Fibroblast of villous mesenchyme (primary cell): Measurements from ENCODE around the gene TREX2. TPM values are rescaled to one million over a fixed set of nuclear protein-coding genes. Genes with fewer than 3 reads are reported as not detected.

Experiments used
- DNase-seq: peaks from one replicate; pipeline ENCODE4 v3.0.0-alpha.2; 2010; ENCODE audit warnings: low read depth
- H3K4me3 ChIP-seq: 2 replicates; pipeline ENCODE4 v1.5.1; 2011; ENCODE audit warnings: low read depth, mild to moderate bottlenecking, low read length
- total RNA-seq: library from RNA; depleted of rRNA; stranded (reverse); fragments of >200 nt; gene quantifications from 2 replicates; pipeline ENCODE4 v1.2.3, GENCODE V29; 2012
- TF ChIP-seq, protein P1 (sequence below): IDR thresholded peaks from 2 replicates; pipeline ENCODE4 v1.5.1; 2012; ENCODE audit warnings: low read depth, mild to moderate bottlenecking, low read length; ENCODE audit not compliant: insufficient read depth

The TREX2 gene
- total RNA-seq, 1 donor: 3.0 TPM

DNA sequence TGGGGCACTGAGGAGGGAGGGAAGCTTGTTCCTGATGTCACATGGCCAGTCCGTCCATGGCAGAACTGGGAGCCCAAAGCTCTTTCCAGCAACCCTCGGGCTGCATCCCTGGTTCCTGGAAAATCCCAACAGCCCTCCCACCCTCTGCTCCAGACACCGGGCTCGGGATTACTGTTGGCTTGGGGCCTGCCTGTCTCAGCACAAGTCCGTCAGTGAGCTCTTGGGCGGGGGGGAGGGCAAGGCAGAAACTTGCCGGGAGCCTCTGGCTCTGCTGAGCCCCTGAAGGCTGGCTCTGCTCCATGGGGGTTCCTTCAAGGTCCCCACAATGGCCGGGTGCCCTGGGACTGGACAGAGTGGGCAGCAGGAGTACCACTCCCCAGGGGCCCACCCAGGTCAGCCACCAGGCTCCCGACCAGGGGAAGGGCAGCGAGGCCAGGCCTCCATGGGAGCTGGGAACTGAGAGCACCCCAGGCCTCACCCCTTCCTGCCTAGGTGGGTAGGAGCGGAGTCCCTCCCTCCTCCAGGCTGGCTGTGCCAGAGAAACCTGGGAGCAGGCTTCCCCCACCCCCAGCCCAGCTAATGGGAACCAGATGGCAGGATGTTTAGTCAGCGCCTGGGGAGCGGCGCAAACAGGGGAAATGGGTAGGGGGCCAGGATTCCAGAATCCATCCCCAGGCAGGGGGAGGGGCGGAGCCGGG is 31.0 kb upstream of the TREX2 start:
- peak; percentile 54 for DNase-seq

DNA sequence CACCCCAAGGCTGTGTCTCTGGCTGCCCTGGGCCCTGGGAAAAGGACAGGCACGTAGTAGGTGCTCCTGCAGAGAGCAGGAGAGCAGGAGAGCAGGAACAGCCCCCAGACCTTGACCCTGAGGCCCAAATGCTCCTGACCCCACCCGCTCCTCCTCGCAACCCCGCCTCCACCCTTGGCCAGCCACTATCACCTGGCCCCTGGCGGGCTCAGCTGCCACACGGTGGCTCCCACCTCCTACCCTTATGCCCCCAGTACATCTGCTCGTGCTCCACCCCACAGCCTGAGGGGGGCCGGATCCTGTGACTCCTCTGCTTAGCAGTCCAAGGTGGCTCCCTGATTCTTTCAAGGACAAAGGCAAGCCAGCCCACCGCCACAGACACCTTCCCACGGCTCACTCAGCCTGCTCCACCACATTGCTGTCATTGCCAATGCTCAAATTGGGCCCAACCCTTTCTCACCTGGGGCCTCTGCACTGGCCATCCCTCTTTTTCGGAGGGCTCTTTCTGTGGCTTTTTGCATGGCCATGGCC is 30.0 kb upstream of the TREX2 start:
- H3K4me3 ChIP-seq: no peak overlapping the region
- DNase-seq: no peak
- TF ChIP-seq, protein P1, sequence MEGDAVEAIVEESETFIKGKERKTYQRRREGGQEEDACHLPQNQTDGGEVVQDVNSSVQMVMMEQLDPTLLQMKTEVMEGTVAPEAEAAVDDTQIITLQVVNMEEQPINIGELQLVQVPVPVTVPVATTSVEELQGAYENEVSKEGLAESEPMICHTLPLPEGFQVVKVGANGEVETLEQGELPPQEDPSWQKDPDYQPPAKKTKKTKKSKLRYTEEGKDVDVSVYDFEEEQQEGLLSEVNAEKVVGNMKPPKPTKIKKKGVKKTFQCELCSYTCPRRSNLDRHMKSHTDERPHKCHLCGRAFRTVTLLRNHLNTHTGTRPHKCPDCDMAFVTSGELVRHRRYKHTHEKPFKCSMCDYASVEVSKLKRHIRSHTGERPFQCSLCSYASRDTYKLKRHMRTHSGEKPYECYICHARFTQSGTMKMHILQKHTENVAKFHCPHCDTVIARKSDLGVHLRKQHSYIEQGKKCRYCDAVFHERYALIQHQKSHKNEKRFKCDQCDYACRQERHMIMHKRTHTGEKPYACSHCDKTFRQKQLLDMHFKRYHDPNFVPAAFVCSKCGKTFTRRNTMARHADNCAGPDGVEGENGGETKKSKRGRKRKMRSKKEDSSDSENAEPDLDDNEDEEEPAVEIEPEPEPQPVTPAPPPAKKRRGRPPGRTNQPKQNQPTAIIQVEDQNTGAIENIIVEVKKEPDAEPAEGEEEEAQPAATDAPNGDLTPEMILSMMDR: no peak

More for the DNA sequence above, 31.0 kb upstream of the TREX2 start:
- no peak overlapping the region for H3K4me3 ChIP-seq
- TF ChIP-seq, protein P1: no peak

DNA sequence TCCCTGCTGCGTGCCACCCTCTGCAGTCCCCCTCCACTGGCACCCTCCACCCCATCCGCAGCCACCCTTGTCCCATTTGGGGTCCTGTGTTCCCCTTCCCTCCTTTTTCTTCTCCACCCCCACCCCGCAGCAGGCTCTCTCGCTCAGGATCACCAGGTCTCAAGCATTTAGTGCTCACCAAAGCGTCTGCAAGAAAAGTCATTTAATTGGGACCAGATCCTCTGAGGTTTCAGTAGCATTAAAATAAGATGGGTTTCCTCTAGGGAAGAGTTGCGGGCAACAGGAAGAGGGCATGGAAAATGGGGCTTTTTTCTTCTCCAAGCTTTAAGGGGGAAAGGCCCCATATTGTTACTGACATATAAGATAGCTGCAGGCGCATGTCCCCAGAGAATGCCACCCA is 29.4 kb upstream of the TREX2 start:
- DNase-seq: no peak
- no peak overlapping the region for H3K4me3 ChIP-seq
- TF ChIP-seq, protein P1: no peak

DNA sequence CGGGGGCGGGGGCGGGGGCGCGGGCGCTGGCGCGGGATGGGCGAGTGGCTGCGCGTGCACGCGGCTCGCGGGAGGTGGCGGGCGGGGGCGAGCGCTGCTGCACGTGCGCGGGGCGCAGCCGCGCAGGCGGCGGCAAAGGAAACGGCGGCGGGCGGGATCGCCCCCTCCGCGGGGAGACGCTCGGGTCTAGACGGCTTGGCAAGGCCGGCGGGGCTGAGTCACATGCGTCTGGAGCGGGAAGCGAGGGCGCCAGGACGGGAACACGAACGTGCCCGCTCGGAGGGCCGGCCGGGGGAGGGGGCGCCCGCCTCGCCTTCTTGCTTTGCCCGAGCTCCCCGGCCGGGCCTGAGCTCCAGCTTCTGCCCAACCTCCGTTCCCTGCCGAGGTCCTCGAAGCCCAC is 28.9 kb upstream of the TREX2 start:
- H3K4me3 ChIP-seq: peak overlapping the region; percentile 12
- TF ChIP-seq, protein P1: no peak
- peak; percentile 51 for DNase-seq

DNA sequence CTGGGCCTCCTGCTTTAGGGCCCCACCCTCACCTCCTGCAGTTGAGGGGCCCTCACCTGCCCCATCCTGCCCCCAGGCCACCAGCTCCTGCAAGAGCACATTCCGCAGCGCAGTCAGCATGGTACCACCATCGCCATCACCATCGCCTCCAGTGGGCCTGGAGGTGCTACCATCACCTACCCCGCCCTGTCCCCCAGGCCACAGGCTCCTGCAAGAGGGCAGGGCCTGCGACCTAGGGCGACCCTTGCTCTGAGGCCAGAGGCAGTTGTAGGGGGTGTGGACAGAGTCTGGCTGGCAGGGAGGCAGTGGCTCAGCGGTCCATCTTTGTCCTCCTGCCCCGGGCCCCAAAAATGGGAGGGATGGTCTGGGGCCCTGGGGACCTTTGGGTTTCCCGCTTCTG is 28.4 kb upstream of the TREX2 start:
- TF ChIP-seq, protein P1: no peak
- H3K4me3 ChIP-seq: no peak overlapping the region
- no peak for DNase-seq

DNA sequence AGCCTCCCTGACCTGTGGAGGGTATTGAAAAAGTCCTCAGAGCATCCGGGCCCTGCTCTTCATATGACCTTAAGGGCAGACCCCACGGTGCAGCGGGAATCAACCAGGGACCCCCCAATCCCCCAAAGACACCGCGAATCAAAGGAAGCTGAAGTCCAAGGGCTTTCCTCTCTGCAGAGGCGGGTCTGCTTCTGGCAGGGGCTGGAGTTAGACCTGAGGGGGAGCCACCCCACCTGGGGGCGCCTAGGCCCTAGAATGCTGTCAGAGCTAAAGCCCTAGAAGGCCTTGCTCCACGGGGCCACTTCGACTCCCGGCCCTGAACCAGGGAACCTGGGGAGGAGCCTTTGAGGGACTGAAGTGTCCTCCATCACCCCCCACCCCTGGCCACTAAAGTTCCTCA is 27.3 kb upstream of the TREX2 start:
- no peak overlapping the region for H3K4me3 ChIP-seq
- TF ChIP-seq, protein P1: no peak
- no peak for DNase-seq
